HepG2 (cell line): Measurements from ENCODE around the gene ZNF615. TPM values are rescaled to one million over a fixed set of nuclear protein-coding genes. Genes with fewer than 3 reads are reported as not detected.

Experiments used
- CSRNP2 ChIP-seq: sonication (generic); formaldehyde crosslinking; conservative IDR thresholded peaks from 2 replicates; pipeline ENCODE4 v1.8.0; 2022; ENCODE audit warnings: low read depth, missing genetic modification reagents
- DPF2 ChIP-seq: sonication (generic); formaldehyde crosslinking; IDR thresholded peaks from 2 replicates; pipeline ENCODE4 v1.4.0; 2020; ENCODE audit warnings: mild to moderate bottlenecking, low read depth, missing genetic modification reagents, borderline replicate concordance
- FIP1L1 ChIP-seq: fragments of 200-400 bp; formaldehyde crosslinking; IDR thresholded peaks from 2 replicates; pipeline ENCODE4 v1.6.1; 2018; ENCODE audit warnings: low read depth, mild to moderate bottlenecking, low read length, moderate library complexity, borderline replicate concordance; ENCODE audit not compliant: insufficient read depth
- FOXO1 ChIP-seq: sonication (generic); formaldehyde crosslinking; IDR thresholded peaks from 2 replicates; pipeline ENCODE4 v1.4.0; 2020; ENCODE audit warnings: missing genetic modification reagents
- MATR3 ChIP-seq: sonication (generic); formaldehyde crosslinking; IDR thresholded peaks from 2 replicates; pipeline ENCODE4 v1.4.0; 2020; ENCODE audit warnings: missing genetic modification reagents
- MED8 ChIP-seq: sonication (generic); formaldehyde crosslinking; IDR thresholded peaks from 2 replicates; pipeline ENCODE4 v1.8.1; 2023; ENCODE audit warnings: mild to moderate bottlenecking, missing genetic modification reagents; ENCODE audit not compliant: insufficient replicate concordance
- PRMT3 ChIP-seq: sonication (generic); formaldehyde crosslinking; IDR thresholded peaks from 2 replicates; pipeline ENCODE4 v1.8.1; 2022; ENCODE audit warnings: low read depth, mild to moderate bottlenecking, moderate library complexity, missing genetic modification reagents, borderline replicate concordance
- RBAK ChIP-seq: sonication (generic); formaldehyde crosslinking; IDR thresholded peaks from 2 replicates; pipeline ENCODE4 v1.5.1; 2020; ENCODE audit warnings: mild to moderate bottlenecking, missing genetic modification reagents
- RFX5 ChIP-seq: IDR thresholded peaks from 2 replicates; pipeline ENCODE4 v1.6.1; 2011; ENCODE audit warnings: low read depth, low read length, improper control_type of control experiment
- SMAD1 ChIP-seq: sonication (generic); formaldehyde crosslinking; IDR thresholded peaks from 2 replicates; pipeline ENCODE4 v1.4.0; 2020; ENCODE audit warnings: missing genetic modification reagents, low read depth, mild to moderate bottlenecking, borderline replicate concordance
- SSRP1 ChIP-seq: IDR thresholded peaks from 2 replicates; pipeline ENCODE4 v1.6.1; 2016; ENCODE audit warnings: control low read depth
- TOPORS ChIP-seq: sonication (generic); formaldehyde crosslinking; IDR thresholded peaks from 2 replicates; pipeline ENCODE4 v1.8.0; 2023; ENCODE audit warnings: mild to moderate bottlenecking, missing genetic modification reagents
- TSC22D2 ChIP-seq: sonication (generic); formaldehyde crosslinking; IDR thresholded peaks from 2 replicates; pipeline ENCODE4 v1.5.1; 2020; ENCODE audit warnings: missing genetic modification reagents, mild to moderate bottlenecking, borderline replicate concordance
- ZBTB21 ChIP-seq: sonication (generic); formaldehyde crosslinking; IDR thresholded peaks from 2 replicates; pipeline ENCODE4 v1.4.0; 2020; ENCODE audit warnings: missing genetic modification reagents
- ZBTB43 ChIP-seq: sonication (generic); formaldehyde crosslinking; conservative IDR thresholded peaks from 2 replicates; pipeline ENCODE4 v1.4.0; 2020; ENCODE audit warnings: missing genetic modification reagents
- ZNF280B ChIP-seq: sonication (generic); formaldehyde crosslinking; IDR thresholded peaks from 2 replicates; pipeline ENCODE4 v1.5.0; 2020; ENCODE audit warnings: missing genetic modification reagents, mild to moderate bottlenecking, borderline replicate concordance
- ZNF552 ChIP-seq: sonication (generic); formaldehyde crosslinking; IDR thresholded peaks from 2 replicates; pipeline ENCODE4 v1.9.0; 2022; ENCODE audit warnings: missing genetic modification reagents, mild to moderate bottlenecking, borderline replicate concordance
- ZNF772 ChIP-seq: sonication (generic); formaldehyde crosslinking; IDR thresholded peaks from 2 replicates; pipeline ENCODE4 v1.5.0; 2020; ENCODE audit warnings: mild to moderate bottlenecking, missing genetic modification reagents
- ZNF777 ChIP-seq: sonication (generic); formaldehyde crosslinking; IDR thresholded peaks from 2 replicates; pipeline ENCODE4 v1.4.0; 2020; ENCODE audit warnings: missing genetic modification reagents
- ZSCAN12 ChIP-seq: sonication (generic); formaldehyde crosslinking; IDR thresholded peaks from 2 replicates; pipeline ENCODE4 v1.9.0; 2021; ENCODE audit warnings: mild to moderate bottlenecking, missing genetic modification reagents
- polyA plus RNA-seq, 8 experiments: library from polyadenylated mRNA; depleted of rRNA in 3 of 8; stranded (reverse) in 7 of 8; unstranded in 1 of 8; fragments of >200 nt; fragmentation: Illumina TruSeq in 4 of 8; extraction: Trizol in 4 of 8; gene quantifications; 2 replicates each; pipeline versions ENCODE4 v1.2.1 to v1.2.3, GENCODE V29; 2011 to 2016; ENCODE audit warnings: low read depth in 4 of 8, missing spikeins in 1 of 8, mixed read lengths in 1 of 8; ENCODE audit not compliant: insufficient read depth in 1 of 8
- total RNA-seq, 5 experiments: library from RNA; depleted of rRNA; stranded (reverse); fragments of >200 nt; fragmentation: Illumina TruSeq; extraction: Trizol; gene quantifications; 2 replicates each; pipeline ENCODE4 v1.2.3, GENCODE V29; 2016; ENCODE audit warnings: low read depth in 1 of 5
- TF ChIP-seq, protein P1 (sequence below): sonication (generic); formaldehyde crosslinking; IDR thresholded peaks from 2 replicates; pipeline ENCODE4 v1.5.1; 2020; ENCODE audit warnings: mild to moderate bottlenecking, missing genetic modification reagents, borderline replicate concordance
- TF ChIP-seq, protein P2 (sequence below): sonication (generic); formaldehyde crosslinking; IDR thresholded peaks from 2 replicates; pipeline ENCODE4 v1.8.0; 2022; ENCODE audit warnings: mild to moderate bottlenecking, missing genetic modification reagents

ZNF615 gene
- total and polyA plus RNA-seq, 2 of the 13 experiments (the other 11 are each of a cell fraction or from before 2014, with no cell fraction given), result 5.2 to 7.8 TPM

- TF ChIP-seq TSC22D2 (CRISPR knock-in tag) (no peak), FOXO1 (CRISPR knock-in tag) (peak; percentile 33; the same call in 1 of the 2 replicates), TOPORS (CRISPR knock-in tag) (peak; percentile 89), MATR3 (no peak), ZBTB43 (CRISPR knock-in tag) (no peak), PRMT3 (CRISPR knock-in tag) (no peak), RFX5 (no peak), ZNF772 (no peak), DPF2 (no peak), RBAK (CRISPR knock-in tag) (no peak), SSRP1 (no peak), MED8 (CRISPR knock-in tag) (peak; percentile 58), ZSCAN12 (CRISPR knock-in tag) (no peak), ZBTB21 (CRISPR knock-in tag) (no peak), CSRNP2 (no peak), SMAD1 (no peak), ZNF552 (CRISPR knock-in tag) (no peak), FIP1L1 (0 out of 2 replicates have a peak, but pooled peaks have one; percentile 32), ZNF777 (CRISPR knock-in tag) (peak; percentile 42; the same call in 1 of the 2 replicates), ZNF280B (CRISPR knock-in tag) (peak; percentile 84; the same call in 1 of the 2 replicates)
- TF ChIP-seq, protein P1, sequence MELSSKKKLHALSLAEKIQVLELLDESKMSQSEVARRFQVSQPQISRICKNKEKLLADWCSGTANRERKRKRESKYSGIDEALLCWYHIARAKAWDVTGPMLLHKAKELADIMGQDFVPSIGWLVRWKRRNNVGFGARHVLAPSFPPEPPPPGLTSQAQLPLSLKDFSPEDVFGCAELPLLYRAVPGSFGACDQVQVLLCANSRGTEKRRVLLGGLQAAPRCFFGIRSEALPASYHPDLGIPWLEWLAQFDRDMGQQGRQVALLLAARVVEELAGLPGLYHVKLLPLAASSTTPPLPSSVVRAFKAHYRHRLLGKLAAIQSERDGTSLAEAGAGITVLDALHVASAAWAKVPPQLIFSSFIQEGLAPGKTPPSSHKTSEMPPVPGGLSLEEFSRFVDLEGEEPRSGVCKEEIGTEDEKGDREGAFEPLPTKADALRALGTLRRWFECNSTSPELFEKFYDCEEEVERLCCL (CRISPR knock-in tag), result no peak; the same call in 1 of the 2 replicates
- TF ChIP-seq, protein P2, sequence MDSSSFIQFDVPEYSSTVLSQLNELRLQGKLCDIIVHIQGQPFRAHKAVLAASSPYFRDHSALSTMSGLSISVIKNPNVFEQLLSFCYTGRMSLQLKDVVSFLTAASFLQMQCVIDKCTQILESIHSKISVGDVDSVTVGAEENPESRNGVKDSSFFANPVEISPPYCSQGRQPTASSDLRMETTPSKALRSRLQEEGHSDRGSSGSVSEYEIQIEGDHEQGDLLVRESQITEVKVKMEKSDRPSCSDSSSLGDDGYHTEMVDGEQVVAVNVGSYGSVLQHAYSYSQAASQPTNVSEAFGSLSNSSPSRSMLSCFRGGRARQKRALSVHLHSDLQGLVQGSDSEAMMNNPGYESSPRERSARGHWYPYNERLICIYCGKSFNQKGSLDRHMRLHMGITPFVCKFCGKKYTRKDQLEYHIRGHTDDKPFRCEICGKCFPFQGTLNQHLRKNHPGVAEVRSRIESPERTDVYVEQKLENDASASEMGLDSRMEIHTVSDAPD (CRISPR knock-in tag), result 0 out of 2 replicates have a peak, but pooled peaks have one; percentile 71
Measured at GRCh38 chr19:52007806-52008557, at the start of gene ZNF615 (continued).
